Trophoblast cell (in vitro differentiated cells and primary cell): ENCODE measurements around the gene FRY.

Experiments used
- DNase-seq, 2 donors: peaks; one replicate each; pipeline ENCODE4 v3.0.0-alpha.2; 2016
- H2AFZ ChIP-seq: 2 replicates; pipeline ENCODE4 v1.6.1; 2013; ENCODE audit warnings: low read length, moderate library complexity, mild to moderate bottlenecking; ENCODE audit not compliant: insufficient read depth, poor library complexity
- H2AK5ac ChIP-seq: 2 replicates; pipeline ENCODE4 v1.6.1; 2013; ENCODE audit warnings: mild to moderate bottlenecking, low read length
- H2BK120ac ChIP-seq: 2 replicates; pipeline ENCODE4 v1.6.1; 2013; ENCODE audit warnings: low read length, mild to moderate bottlenecking, moderate library complexity; ENCODE audit not compliant: insufficient read depth, poor library complexity
- H2BK12ac ChIP-seq: 2 replicates; pipeline ENCODE4 v1.6.1; 2013; ENCODE audit warnings: mild to moderate bottlenecking, low read length, moderate library complexity
- H2BK5ac ChIP-seq: 2 replicates; pipeline ENCODE4 v1.6.1; 2013; ENCODE audit warnings: low read length, low read depth, moderate library complexity, mild to moderate bottlenecking; ENCODE audit not compliant: poor library complexity
- H3K14ac ChIP-seq: 2 replicates; pipeline ENCODE4 v1.6.1; 2013; ENCODE audit warnings: mild to moderate bottlenecking, low read length
- H3K18ac ChIP-seq: 2 replicates; pipeline ENCODE4 v1.6.1; 2013; ENCODE audit warnings: mild to moderate bottlenecking, low read length
- H3K23ac ChIP-seq: 2 replicates; pipeline ENCODE4 v1.6.1; 2013; ENCODE audit warnings: low read length
- H3K27ac ChIP-seq: 2 replicates; pipeline ENCODE4 v1.5.1; 2013; ENCODE audit warnings: low read depth, mild to moderate bottlenecking, inconsistent platforms, low read length, moderate library complexity
- H3K27me3 ChIP-seq: 2 replicates; pipeline ENCODE4 v1.6.1; 2013; ENCODE audit warnings: inconsistent platforms, mild to moderate bottlenecking, low read length, moderate library complexity; ENCODE audit not compliant: insufficient read depth
- H3K36me3 ChIP-seq, 2 experiments: 1 replicate in 1 of 2; 2 replicates in 1 of 2; pipeline ENCODE4 v1.6.1; 2013; ENCODE audit warnings: low read length in 2 of 2, mild to moderate bottlenecking in 2 of 2, moderate library complexity in 1 of 2; ENCODE audit not compliant: insufficient read depth in 2 of 2, control insufficient read depth in 1 of 2
- H3K4ac ChIP-seq: 2 replicates; pipeline ENCODE4 v1.6.1; 2013; ENCODE audit warnings: low read depth, mild to moderate bottlenecking, low read length, moderate library complexity
- H3K4me1 ChIP-seq, 2 experiments: 1 replicate in 1 of 2; 2 replicates in 1 of 2; pipeline ENCODE4 v1.6.1; 2013; ENCODE audit warnings: low read length in 2 of 2, mild to moderate bottlenecking in 2 of 2, moderate library complexity in 1 of 2; ENCODE audit not compliant: insufficient read depth in 2 of 2, control insufficient read depth in 1 of 2
- H3K4me2 ChIP-seq: 2 replicates; pipeline ENCODE4 v1.6.1; 2013; ENCODE audit warnings: inconsistent platforms, mild to moderate bottlenecking, low read length, moderate library complexity
- H3K4me3 ChIP-seq: 2 replicates; pipeline ENCODE4 v1.5.1; 2013; ENCODE audit warnings: mild to moderate bottlenecking, low read depth, low read length, inconsistent platforms
- H3K79me1 ChIP-seq: one replicate; pipeline ENCODE4 v1.6.1; 2013; ENCODE audit warnings: low read length
- H3K79me2 ChIP-seq: 2 replicates; pipeline ENCODE4 v1.6.1; 2013; ENCODE audit warnings: low read length, mild to moderate bottlenecking; ENCODE audit not compliant: control insufficient read depth, insufficient read depth, poor library complexity
- H3K9ac ChIP-seq: 2 replicates; pipeline ENCODE4 v1.6.1; 2013; ENCODE audit warnings: mild to moderate bottlenecking, low read length
- H3K9me3 ChIP-seq: 2 replicates; pipeline ENCODE4 v1.6.1; 2013; ENCODE audit warnings: low read depth, mild to moderate bottlenecking, control low read depth, inconsistent platforms, low read length; ENCODE audit not compliant: insufficient read depth
- H4K12ac ChIP-seq: 2 replicates; pipeline ENCODE4 v1.6.1; 2013; ENCODE audit warnings: low read depth, mild to moderate bottlenecking, low read length, moderate library complexity
- H4K8ac ChIP-seq: 2 replicates; pipeline ENCODE4 v1.6.1; 2013; ENCODE audit warnings: low read depth, mild to moderate bottlenecking, low read length, moderate library complexity
- H4K91ac ChIP-seq: one replicate; pipeline ENCODE4 v1.6.1; 2013; ENCODE audit warnings: low read depth, mild to moderate bottlenecking, low read length, moderate library complexity
- whole genome bisulfite sequencing: extraction: QIAGEN DNeasy Blood & Tissue Kit; methylation state at CpG from one replicate; pipeline ENCODE4 v1.1.7; 2013; ENCODE audit warnings: missing lambda C conversion rate; ENCODE audit not compliant: insufficient read length, insufficient coverage; ENCODE audit errors: extremely low coverage; 5-methylcytosine and 5-hydroxymethylcytosine counted together

FRY gene

DNA sequence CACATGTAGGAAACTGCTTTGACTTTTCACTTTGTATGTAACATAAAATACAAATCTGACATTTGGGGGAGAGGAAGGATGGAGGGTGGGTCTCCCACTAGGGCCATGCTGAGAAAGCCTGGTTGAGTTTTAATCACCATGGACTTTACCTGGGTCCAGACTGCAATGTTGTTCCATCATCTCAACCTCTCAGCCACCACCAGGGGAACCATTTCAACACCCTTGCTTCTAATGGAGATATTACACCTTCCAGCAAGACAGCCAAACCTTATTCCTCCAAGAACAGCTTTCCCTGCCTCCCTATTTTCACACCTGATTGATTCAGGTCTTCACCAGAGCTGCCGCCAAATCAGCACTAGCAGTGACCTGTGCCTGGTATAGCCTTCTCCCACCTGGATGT, 227.5 kb downstream of the FRY start:
- Histone ChIP-seq H3K4ac (no peak overlapping the region), H2BK12ac (no peak overlapping the region), H3K79me1 (no peaks in the 10 kb centered on the region), H3K4me3 (no peak overlapping the region), H3K18ac (no peak overlapping the region), H4K91ac (no peak overlapping the region), H2AFZ (no peak overlapping the region), H3K4me2 (no peak overlapping the region), H2AK5ac (no peak overlapping the region), H3K23ac (no peak overlapping the region), H3K9me3 (no peaks in the 10 kb centered on the region), H3K36me3 (no peaks in the 10 kb centered on the region), H2BK5ac (no peak overlapping the region), H2BK120ac (no peak overlapping the region), H3K27me3 (no peaks in the 10 kb centered on the region), H3K79me2 (no peaks in the 10 kb centered on the region), H3K9ac (no peak overlapping the region), H3K4me1 (peaks cover 0 to 5% of the 10 kb centered on the region in 2 experiments), H4K8ac (no peak overlapping the region), H3K27ac (no peak overlapping the region), H4K12ac (no peak overlapping the region), H3K14ac (no peak overlapping the region)
- no CpG with 5 or more reads among the region's 1 CpG for WGBS
- no peak for DNase-seq

DNA sequence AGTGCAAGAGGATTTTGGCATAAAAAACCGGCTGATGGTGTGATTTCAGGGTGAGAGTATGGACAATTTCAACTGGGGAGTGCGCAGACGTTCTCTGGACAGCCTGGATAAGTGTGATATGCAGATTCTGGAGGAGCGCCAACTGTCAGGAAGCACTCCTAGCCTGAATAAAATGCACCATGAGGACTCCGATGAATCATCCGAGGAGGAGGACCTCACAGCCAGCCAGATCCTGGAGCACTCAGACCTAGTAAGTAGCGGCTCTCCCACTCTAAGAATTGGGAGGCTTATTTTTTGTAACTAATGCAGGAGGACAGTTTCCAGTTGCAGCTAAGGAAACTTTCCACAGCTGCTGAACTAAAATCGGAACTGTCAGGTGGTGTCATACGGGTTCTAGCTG, 230.0 kb downstream of the FRY start:
- no peaks in the 10 kb centered on the region for H3K79me2 ChIP-seq

DNA sequence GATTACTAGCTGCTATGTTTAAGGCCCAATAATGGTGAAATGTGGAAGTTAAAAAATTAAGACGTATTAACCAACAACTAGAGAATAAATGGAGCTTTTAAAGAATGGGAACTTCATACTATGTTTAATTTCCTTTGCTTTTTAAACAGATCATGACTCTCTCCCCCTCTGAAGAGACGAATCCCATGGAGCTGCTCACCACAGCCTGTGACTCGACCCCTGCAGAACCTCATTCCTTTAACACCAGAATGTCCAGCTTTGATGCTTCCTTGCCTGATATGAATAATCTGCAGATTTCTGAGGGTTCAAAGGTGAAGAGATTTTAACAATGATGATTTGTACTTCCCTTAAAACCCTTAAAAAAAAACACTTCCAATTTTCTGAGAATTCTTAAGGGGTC, 230.6 kb downstream of the FRY start:
- H4K8ac ChIP-seq: no peak overlapping the region
- no peaks in the 10 kb centered on the region for H3K27me3 ChIP-seq
- no peaks in the 10 kb centered on the region for H3K36me3 ChIP-seq
- H3K9ac ChIP-seq: no peak overlapping the region
- H4K12ac ChIP-seq: no peak overlapping the region
- H3K14ac ChIP-seq: no peak overlapping the region
- no peak overlapping the region for H2BK5ac ChIP-seq
- H3K27ac ChIP-seq: no peak overlapping the region
- H2BK12ac ChIP-seq: no peak overlapping the region
- H3K4me2 ChIP-seq: no peak overlapping the region
- no peak overlapping the region for H2AK5ac ChIP-seq
- no peak overlapping the region for H3K4me3 ChIP-seq
- H3K4me1 ChIP-seq: peaks cover 0 to 5% of the 10 kb centered on the region in 2 experiments
- DNase-seq: peak in 1 of 2 donors; percentile 38
- H3K18ac ChIP-seq: no peak overlapping the region
- H3K23ac ChIP-seq: no peak overlapping the region
- WGBS: no CpG with 5 or more reads among the region's 3 CpGs
- H3K79me2 ChIP-seq: no peaks in the 10 kb centered on the region
- no peaks in the 10 kb centered on the region for H3K79me1 ChIP-seq
- no peak overlapping the region for H2BK120ac ChIP-seq
- no peak overlapping the region for H2AFZ ChIP-seq
- H4K91ac ChIP-seq: no peak overlapping the region
- no peaks in the 10 kb centered on the region for H3K9me3 ChIP-seq
- no peak overlapping the region for H3K4ac ChIP-seq

More for the DNA sequence above, 230.0 kb downstream of the FRY start:
- Histone ChIP-seq H3K36me3 (no peaks in the 10 kb centered on the region), H2AFZ (no peak overlapping the region), H4K8ac (no peak overlapping the region), H3K9ac (no peak overlapping the region), H3K4me1 (peaks cover 0 to 5% of the 10 kb centered on the region in 2 experiments), H3K4me2 (no peak overlapping the region), H3K4me3 (no peak overlapping the region), H3K9me3 (no peaks in the 10 kb centered on the region), H3K23ac (no peak overlapping the region), H2AK5ac (no peak overlapping the region), H3K27me3 (no peaks in the 10 kb centered on the region), H2BK120ac (no peak overlapping the region), H4K91ac (no peak overlapping the region), H3K14ac (no peak overlapping the region), H3K79me1 (no peaks in the 10 kb centered on the region), H3K27ac (no peak overlapping the region), H3K18ac (no peak overlapping the region), H2BK12ac (no peak overlapping the region), H2BK5ac (no peak overlapping the region), H3K4ac (no peak overlapping the region), H4K12ac (no peak overlapping the region)
- no CpG with 5 or more reads among the region's 9 CpGs for WGBS
- DNase-seq: peak; percentile 22 to 49

DNA sequence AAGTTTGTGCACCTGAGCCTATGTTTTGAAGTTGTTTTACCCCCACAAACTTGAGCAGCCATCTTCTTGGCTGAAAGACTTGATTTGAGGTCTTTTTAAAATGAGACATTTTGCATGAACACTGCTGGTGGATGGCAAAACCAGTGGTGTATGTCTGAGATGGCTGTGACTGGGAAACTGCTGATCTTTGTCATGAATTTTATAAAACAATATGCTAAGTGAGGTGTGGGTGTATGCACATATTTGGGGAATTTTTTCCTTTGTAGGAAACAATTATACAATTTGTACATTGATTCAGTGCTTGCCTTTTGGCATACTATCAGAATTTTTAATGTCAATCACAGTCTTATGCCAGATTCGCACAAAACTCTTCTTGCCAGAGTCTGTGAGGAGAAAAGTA, 231.0 kb downstream of the FRY start:
- Histone ChIP-seq H3K27ac (no peak overlapping the region), H2BK12ac (no peak overlapping the region), H3K9ac (no peak overlapping the region), H2BK120ac (no peak overlapping the region), H3K14ac (no peak overlapping the region), H2BK5ac (no peak overlapping the region), H3K4me2 (no peak overlapping the region), H3K4ac (no peak overlapping the region), H2AK5ac (no peak overlapping the region), H3K27me3 (no peaks in the 10 kb centered on the region), H3K79me2 (no peaks in the 10 kb centered on the region), H3K79me1 (no peaks in the 10 kb centered on the region), H3K9me3 (no peaks in the 10 kb centered on the region), H3K23ac (no peak overlapping the region), H2AFZ (no peak overlapping the region), H3K18ac (no peak overlapping the region), H3K36me3 (no peaks in the 10 kb centered on the region), H3K4me1 (peaks cover 0 to 5% of the 10 kb centered on the region in 2 experiments), H3K4me3 (no peak overlapping the region), H4K91ac (no peak overlapping the region), H4K8ac (no peak overlapping the region), H4K12ac (no peak overlapping the region)
- no peak for DNase-seq
- WGBS: no CpG with 5 or more reads among the region's 1 CpG
